ENCODE data around the gene CDKN2B. TPM values are rescaled to one million over a fixed set of nuclear protein-coding genes. Genes with fewer than 3 reads are reported as not detected.

The CDKN2B gene
- total and polyA plus RNA-seq, 7 experiments from 2014 or later = 0.32 to 4.1 (median 1.6) TPM; not detected in 4

DNA sequence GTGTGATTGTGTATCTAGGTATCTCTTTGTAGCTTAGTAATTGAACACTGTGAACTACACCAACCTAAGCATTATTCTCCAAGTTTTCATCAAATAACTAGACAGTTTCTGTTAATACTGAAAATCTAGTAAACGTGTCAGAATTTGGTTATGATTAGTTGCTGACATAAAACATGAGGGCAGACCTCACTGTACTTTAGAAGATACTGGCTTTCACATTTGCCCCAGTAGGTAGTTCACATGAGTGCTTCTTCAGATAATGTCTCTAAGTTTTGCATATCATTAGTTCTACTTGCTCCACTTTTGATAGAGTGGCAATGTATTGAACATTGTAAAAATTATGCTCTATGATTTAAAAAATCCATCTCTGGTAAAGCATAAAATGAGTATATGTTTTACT lies 7.1 kb downstream of the CDKN2B start:
- ChIA-PET POLR2A (interaction anchor here (0.7 kb wide), 1 partner anchor 80 kb away, joined by 3 read pairs; no protein-coding TSS in a partner anchor), CTCF (interaction anchor here (0.6 kb wide), 1 partner anchor 188 kb away, joined by 3 read pairs; no protein-coding TSS in a partner anchor)
- ATAC-seq (no peak), DNase-seq (no peak)
- no peak overlapping the region for H3K27ac ChIP-seq (ENCODE audit: low read depth, low read length)
- peaks cover 0 to 6% of the 10 kb centered on the region in 2 donors for H3K4me1 ChIP-seq (ENCODE audit: control insufficient read depth in 2 of 2, insufficient read depth in 2 of 2, low read length in 2 of 2)
- H3K9me3 ChIP-seq (ENCODE audit: control insufficient read depth in 2 of 3, low read length in 3 of 3) = no peaks in the 10 kb centered on the region
- no peak overlapping the region for H3K4me3 ChIP-seq (ENCODE audit: low read length)
- peaks cover 8 to 32% of the 10 kb centered on the region in 2 donors for H3K27me3 ChIP-seq (ENCODE audit: control insufficient read depth in 2 of 2, insufficient read depth in 2 of 2, low read length in 2 of 2)
- H3K4me3 Mint-ChIP-seq = no peak overlapping the region
- peaks cover 65 to 87% (median 73%) of the 10 kb centered on the region in 5 donors for H3K27me3 Mint-ChIP-seq
- intact Hi-C loops (cut with micrococcal nuclease) = loop anchor here in 1 of 2 donors (10.0 kb wide), 1 partner anchor 453 kb away; no protein-coding TSS in a partner anchor
- peaks cover 7 to 16% (median 8%) of the 10 kb centered on the region in 7 donors for H3K4me1 Mint-ChIP-seq
- no peak overlapping the region for H3K27ac Mint-ChIP-seq
- H3K9me3 Mint-ChIP-seq = peaks cover 0 to 16% (median 0%) of the 10 kb centered on the region in 11 donors
- no peaks in the 10 kb centered on the region for H3K36me3 ChIP-seq (ENCODE audit: control insufficient read depth in 2 of 3, insufficient read depth in 3 of 3, low read length in 3 of 3)
- H3K36me3 Mint-ChIP-seq = peaks cover 0 to 12% (median 0%) of the 10 kb centered on the region in 5 donors

GRCh38 chr9:21998026-21998425 lies 11.1 kb downstream of the CDKN2B start:
- peaks cover 34 to 69% (median 54%) of the 10 kb centered on the region in 5 donors for H3K27me3 Mint-ChIP-seq
- ATAC-seq (no peak), DNase-seq (no peak)
- intact Hi-C loops (cut with micrococcal nuclease) = loop anchor here (5.0 to 10.0 kb wide), 4 partner anchors 39 to 663 kb away; partner anchors contain the start of gene KLHL9 (in 1 of the 2)
- H3K36me3 ChIP-seq (ENCODE audit: control insufficient read depth in 2 of 3, insufficient read depth in 3 of 3, low read length in 3 of 3) = peaks cover 0 to 7% (median 0%) of the 10 kb centered on the region in 3 experiments
- H3K4me1 ChIP-seq (ENCODE audit: control insufficient read depth in 2 of 2, insufficient read depth in 2 of 2, low read length in 2 of 2) = peaks cover 8 to 12% of the 10 kb centered on the region in 2 donors
- H3K4me3 Mint-ChIP-seq = no peak overlapping the region
- no peak overlapping the region for H3K27ac ChIP-seq (ENCODE audit: low read depth, low read length)
- H3K36me3 Mint-ChIP-seq = peaks cover 0 to 11% (median 0%) of the 10 kb centered on the region in 5 donors
- ChIA-PET CTCF (no interaction called here), POLR2A (interaction anchor here (1.1 kb wide), 1 partner anchor 203 kb away, joined by 3 read pairs; no protein-coding TSS in a partner anchor)
- peaks cover 0 to 8% (median 0%) of the 10 kb centered on the region in 11 donors for H3K9me3 Mint-ChIP-seq
- peaks cover 1 to 7% of the 10 kb centered on the region in 2 donors for H3K27me3 ChIP-seq (ENCODE audit: control insufficient read depth in 2 of 2, insufficient read depth in 2 of 2, low read length in 2 of 2)
- H3K4me1 Mint-ChIP-seq = peaks cover 0 to 26% (median 13%) of the 10 kb centered on the region in 7 donors
- no peak overlapping the region for H3K27ac Mint-ChIP-seq
- H3K9me3 ChIP-seq (ENCODE audit: control insufficient read depth in 2 of 3, low read length in 3 of 3) = no peaks in the 10 kb centered on the region
- H3K4me3 ChIP-seq (ENCODE audit: low read length) = no peak overlapping the region

- Histone ChIP-seq H3K36me3 (ENCODE audit: control insufficient read depth in 2 of 3, insufficient read depth in 3 of 3, low read length in 3 of 3) (peaks cover 0 to 7% (median 0%) of the 10 kb centered on the region in 3 experiments), H3K27ac (ENCODE audit: low read depth, low read length) (no peak overlapping the region), H3K27me3 (ENCODE audit: control insufficient read depth in 2 of 2, insufficient read depth in 2 of 2, low read length in 2 of 2) (peaks cover 0 to 10% of the 10 kb centered on the region in 2 donors), H3K4me3 (ENCODE audit: low read length) (no peak overlapping the region), H3K9me3 (ENCODE audit: control insufficient read depth in 2 of 3, low read length in 3 of 3) (no peaks in the 10 kb centered on the region), H3K4me1 (ENCODE audit: control insufficient read depth in 2 of 2, insufficient read depth in 2 of 2, low read length in 2 of 2) (peaks cover 8 to 16% of the 10 kb centered on the region in 2 donors)
- ChIA-PET CTCF (no interaction called here), POLR2A (interaction anchor here (1.1 kb wide), 1 partner anchor 203 kb away, joined by 3 read pairs; no protein-coding TSS in a partner anchor)
- H3K36me3 Mint-ChIP-seq = peaks cover 0 to 11% (median 0%) of the 10 kb centered on the region in 5 donors
- H3K4me1 Mint-ChIP-seq = peaks cover 0 to 26% (median 13%) of the 10 kb centered on the region in 7 donors
- peaks cover 0 to 8% (median 0%) of the 10 kb centered on the region in 11 donors for H3K9me3 Mint-ChIP-seq
- H3K27me3 Mint-ChIP-seq = peaks cover 29 to 64% (median 50%) of the 10 kb centered on the region in 5 donors
- H3K4me3 Mint-ChIP-seq = no peak overlapping the region
- intact Hi-C loops (cut with micrococcal nuclease) = loop anchor here (5.0 to 10.0 kb wide), 4 partner anchors 40 to 663 kb away; partner anchors contain the start of gene KLHL9 (in 1 of the 2)
- no peak overlapping the region for H3K27ac Mint-ChIP-seq
- ATAC-seq (no peak), DNase-seq (no peak)
Observed at GRCh38 chr9:21997480-21997879, 11.6 kb downstream of the CDKN2B start.

DNA sequence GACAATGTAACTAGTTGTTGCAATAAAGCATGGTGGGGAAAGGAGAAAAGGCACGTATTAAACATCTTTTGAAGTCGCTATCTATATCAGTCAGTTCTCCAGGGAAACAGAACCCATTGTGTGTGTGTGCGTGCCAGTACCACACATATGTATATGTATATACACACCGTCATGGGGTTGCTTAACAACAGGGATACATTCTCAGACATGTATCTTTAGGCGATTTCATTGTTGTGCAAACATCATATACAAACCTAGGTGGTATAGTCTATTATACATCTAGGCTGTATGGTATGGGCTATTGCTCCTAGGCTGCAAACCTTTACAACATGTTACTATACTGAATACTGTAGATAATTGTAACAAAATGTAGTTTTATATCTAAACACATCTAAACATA lies 12.2 kb downstream of the CDKN2B start:
- peaks cover 0 to 8% (median 0%) of the 10 kb centered on the region in 11 donors for H3K9me3 Mint-ChIP-seq
- peak overlapping the region; percentile 6 to 97 (median 88) for H3K4me3 Mint-ChIP-seq
- intact Hi-C loops (cut with micrococcal nuclease) = loop anchor here (5.0 to 10.0 kb wide), 4 partner anchors 40 to 662 kb away; partner anchors contain the start of gene KLHL9 (in 1 of the 2)
- no peak for ATAC-seq
- H3K27ac Mint-ChIP-seq = no peak overlapping the region
- H3K27me3 ChIP-seq (ENCODE audit: control insufficient read depth in 2 of 2, insufficient read depth in 2 of 2, low read length in 2 of 2) = peaks cover 0 to 10% of the 10 kb centered on the region in 2 donors
- H3K9me3 ChIP-seq (ENCODE audit: control insufficient read depth in 2 of 3, low read length in 3 of 3) = no peaks in the 10 kb centered on the region
- peaks cover 0 to 11% (median 0%) of the 10 kb centered on the region in 5 donors for H3K36me3 Mint-ChIP-seq
- H3K4me1 ChIP-seq (ENCODE audit: control insufficient read depth in 2 of 2, insufficient read depth in 2 of 2, low read length in 2 of 2) = peaks cover 8 to 16% of the 10 kb centered on the region in 2 donors
- H3K36me3 ChIP-seq (ENCODE audit: control insufficient read depth in 2 of 3, insufficient read depth in 3 of 3, low read length in 3 of 3) = peaks cover 0 to 7% (median 0%) of the 10 kb centered on the region in 3 experiments
- POLR2A ChIA-PET = interaction anchor here (1.1 kb wide), 1 partner anchor 72 kb away, joined by 4 read pairs; no protein-coding TSS in a partner anchor
- peaks cover 0 to 26% (median 13%) of the 10 kb centered on the region in 7 donors for H3K4me1 Mint-ChIP-seq
- no peak overlapping the region for H3K4me3 ChIP-seq (ENCODE audit: low read length)
- peaks cover 23 to 58% (median 44%) of the 10 kb centered on the region in 5 donors for H3K27me3 Mint-ChIP-seq
- DNase-seq = no peak
- CTCF ChIA-PET = no interaction called here
- H3K27ac ChIP-seq (ENCODE audit: low read depth, low read length) = no peak overlapping the region

- Mint-ChIP-seq H3K27ac (peak overlapping the region in 1 of 9 donors; percentile 79), H3K9me3 (peaks cover 0 to 8% (median 0%) of the 10 kb centered on the region in 11 donors), H3K27me3 (peaks cover 22 to 56% (median 42%) of the 10 kb centered on the region in 5 donors), H3K4me3 (peak overlapping the region; percentile 44 to 97 (median 91)), H3K36me3 (peaks cover 0 to 12% (median 0%) of the 10 kb centered on the region in 5 donors), H3K4me1 (peaks cover 0 to 26% (median 13%) of the 10 kb centered on the region in 7 donors)
- no peaks in the 10 kb centered on the region for H3K9me3 ChIP-seq (ENCODE audit: control insufficient read depth in 2 of 3, low read length in 3 of 3)
- H3K27me3 ChIP-seq (ENCODE audit: control insufficient read depth in 2 of 2, insufficient read depth in 2 of 2, low read length in 2 of 2) = peaks cover 0 to 14% of the 10 kb centered on the region in 2 donors
- H3K4me1 ChIP-seq (ENCODE audit: control insufficient read depth in 2 of 2, insufficient read depth in 2 of 2, low read length in 2 of 2) = peaks cover 8 to 16% of the 10 kb centered on the region in 2 donors
- POLR2A ChIA-PET = interaction anchor here (1.1 kb wide), 1 partner anchor 71 kb away, joined by 4 read pairs; no protein-coding TSS in a partner anchor
- CTCF ChIA-PET = no interaction called here
- peaks cover 0 to 7% (median 0%) of the 10 kb centered on the region in 3 experiments for H3K36me3 ChIP-seq (ENCODE audit: control insufficient read depth in 2 of 3, insufficient read depth in 3 of 3, low read length in 3 of 3)
- H3K4me3 ChIP-seq (ENCODE audit: low read length) = no peak overlapping the region
- no peak overlapping the region for H3K27ac ChIP-seq (ENCODE audit: low read depth, low read length)
- intact Hi-C loops (cut with micrococcal nuclease) = loop anchor here (5.0 to 10.0 kb wide), 4 partner anchors 41 to 662 kb away; partner anchors contain the start of gene KLHL9 (in 1 of the 2)
- no peak for ATAC-seq
- no peak for DNase-seq
Observed at GRCh38 chr9:21996438-21996837, 12.7 kb downstream of the CDKN2B start.

GRCh38 chr9:21995666-21996398 lies 13.3 kb downstream of the CDKN2B start:
- ChIA-PET CTCF (no interaction called here), POLR2A (interaction anchor here (1.1 kb wide), 1 partner anchor 71 kb away, joined by 4 read pairs; no protein-coding TSS in a partner anchor)
- Mint-ChIP-seq H3K4me3 (peak overlapping the region; percentile 88 to 97 (median 94)), H3K27ac (peak overlapping the region in 5 of 9 donors; percentile 33 to 98 (median 56)), H3K4me1 (peaks cover 0 to 29% (median 13%) of the 10 kb centered on the region in 7 donors), H3K9me3 (peaks cover 0 to 8% (median 0%) of the 10 kb centered on the region in 11 donors), H3K36me3 (peaks cover 0 to 15% (median 0%) of the 10 kb centered on the region in 5 donors), H3K27me3 (peaks cover 20 to 53% (median 40%) of the 10 kb centered on the region in 5 donors)
- intact Hi-C loops (cut with micrococcal nuclease) = loop anchor here (1.0 to 10.0 kb wide), 12 partner anchors 12 to 661 kb away; partner anchors contain the start of gene KLHL9 (in 2 of the 2)
- Histone ChIP-seq H3K27ac (ENCODE audit: low read depth, low read length) (no peak overlapping the region), H3K36me3 (ENCODE audit: control insufficient read depth in 2 of 3, insufficient read depth in 3 of 3, low read length in 3 of 3) (peaks cover 0 to 7% (median 0%) of the 10 kb centered on the region in 3 experiments), H3K27me3 (ENCODE audit: control insufficient read depth in 2 of 2, insufficient read depth in 2 of 2, low read length in 2 of 2) (peaks cover 0 to 14% of the 10 kb centered on the region in 2 donors), H3K4me3 (ENCODE audit: low read length) (peak overlapping the region; percentile 93), H3K9me3 (ENCODE audit: control insufficient read depth in 2 of 3, low read length in 3 of 3) (no peaks in the 10 kb centered on the region), H3K4me1 (ENCODE audit: control insufficient read depth in 2 of 2, insufficient read depth in 2 of 2, low read length in 2 of 2) (peaks cover 8 to 16% of the 10 kb centered on the region in 2 donors)
- ATAC-seq (peak; percentile 14), DNase-seq (peak in 2 of 9 donors; percentile 25 to 40)

Data from naive thymus-derived CD4-positive, alpha-beta T cell (primary cell).